Fibroblast of villous mesenchyme (primary cell): ENCODE data around the gene MINDY4. TPM values are rescaled to one million over a fixed set of nuclear protein-coding genes. Genes with fewer than 3 reads are reported as not detected.

Experiments
- DNase-seq: peaks from one replicate; pipeline ENCODE4 v3.0.0-alpha.2; 2010; ENCODE audit warnings: low read depth
- H3K4me3 ChIP-seq: 2 replicates; pipeline ENCODE4 v1.5.1; 2011; ENCODE audit warnings: low read depth, mild to moderate bottlenecking, low read length
- total RNA-seq: library from RNA; depleted of rRNA; stranded (reverse); fragments of >200 nt; gene quantifications from 2 replicates; pipeline ENCODE4 v1.2.3, GENCODE V29; 2012
- TF ChIP-seq, protein P1 (sequence below): IDR thresholded peaks from 2 replicates; pipeline ENCODE4 v1.5.1; 2012; ENCODE audit warnings: low read depth, mild to moderate bottlenecking, low read length; ENCODE audit not compliant: insufficient read depth

MINDY4 gene
- total RNA-seq, 1 donor: 17.3 TPM

DNA sequence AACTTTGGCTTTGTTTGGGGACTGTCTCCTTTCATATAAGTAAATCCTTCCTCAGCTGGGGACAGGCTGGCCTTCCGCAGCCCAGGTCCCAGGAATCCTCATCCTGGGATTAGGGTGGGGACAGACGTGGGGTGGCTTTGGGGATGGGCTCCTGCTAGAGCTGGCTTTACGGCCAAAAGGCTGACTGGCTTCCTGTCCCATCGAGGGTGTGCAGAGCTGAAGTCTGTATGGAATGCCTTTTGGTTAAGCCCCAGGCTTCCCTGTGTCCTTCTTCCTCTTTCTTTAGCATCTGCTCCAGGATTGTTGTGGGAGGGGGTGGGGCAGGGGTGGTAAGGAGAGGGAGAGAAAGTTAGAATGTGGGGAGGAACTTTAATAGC is 81.1 kb downstream of the MINDY4 start:
- DNase-seq: no peak
- TF ChIP-seq, protein P1, sequence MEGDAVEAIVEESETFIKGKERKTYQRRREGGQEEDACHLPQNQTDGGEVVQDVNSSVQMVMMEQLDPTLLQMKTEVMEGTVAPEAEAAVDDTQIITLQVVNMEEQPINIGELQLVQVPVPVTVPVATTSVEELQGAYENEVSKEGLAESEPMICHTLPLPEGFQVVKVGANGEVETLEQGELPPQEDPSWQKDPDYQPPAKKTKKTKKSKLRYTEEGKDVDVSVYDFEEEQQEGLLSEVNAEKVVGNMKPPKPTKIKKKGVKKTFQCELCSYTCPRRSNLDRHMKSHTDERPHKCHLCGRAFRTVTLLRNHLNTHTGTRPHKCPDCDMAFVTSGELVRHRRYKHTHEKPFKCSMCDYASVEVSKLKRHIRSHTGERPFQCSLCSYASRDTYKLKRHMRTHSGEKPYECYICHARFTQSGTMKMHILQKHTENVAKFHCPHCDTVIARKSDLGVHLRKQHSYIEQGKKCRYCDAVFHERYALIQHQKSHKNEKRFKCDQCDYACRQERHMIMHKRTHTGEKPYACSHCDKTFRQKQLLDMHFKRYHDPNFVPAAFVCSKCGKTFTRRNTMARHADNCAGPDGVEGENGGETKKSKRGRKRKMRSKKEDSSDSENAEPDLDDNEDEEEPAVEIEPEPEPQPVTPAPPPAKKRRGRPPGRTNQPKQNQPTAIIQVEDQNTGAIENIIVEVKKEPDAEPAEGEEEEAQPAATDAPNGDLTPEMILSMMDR: no peak
- H3K4me3 ChIP-seq: no peak overlapping the region

DNA sequence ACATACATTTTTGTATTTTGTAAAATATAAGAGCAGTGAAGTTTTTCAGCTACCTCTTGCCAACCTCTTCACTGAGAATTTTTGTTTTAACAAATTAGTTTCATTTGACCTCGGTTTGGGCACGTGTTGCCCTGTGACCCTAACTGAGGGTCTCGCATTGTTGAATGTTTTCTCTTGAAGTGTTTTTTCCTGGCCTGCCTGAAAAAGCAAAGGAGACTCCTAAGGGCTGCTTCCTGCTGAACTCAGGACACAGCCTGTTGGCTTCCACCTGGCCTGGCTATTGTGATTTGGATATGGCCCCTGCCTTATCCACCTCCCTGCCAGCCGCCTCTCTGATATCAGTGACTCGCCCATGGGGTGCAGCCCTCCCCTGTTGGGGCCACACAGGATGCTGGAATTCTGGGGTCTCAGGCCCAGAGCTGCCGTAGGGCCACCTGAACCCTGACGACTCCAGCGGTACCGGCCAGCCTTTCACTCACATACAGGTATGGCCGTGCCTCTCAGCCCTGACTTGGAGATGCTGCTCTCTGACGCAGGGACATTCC is 81.6 kb downstream of the MINDY4 start:
- TF ChIP-seq, protein P1: no peak
- no peak for DNase-seq
- no peak overlapping the region for H3K4me3 ChIP-seq

GRCh38 chr7:30853576-30853975 is 82.4 kb downstream of the MINDY4 start:
- H3K4me3 ChIP-seq: no peak overlapping the region
- DNase-seq: no peak
- TF ChIP-seq, protein P1: no peak

GRCh38 chr7:30855936-30856335 is 84.7 kb downstream of the MINDY4 start:
- no peak for DNase-seq
- no peak overlapping the region for H3K4me3 ChIP-seq
- TF ChIP-seq, protein P1: no peak

DNA sequence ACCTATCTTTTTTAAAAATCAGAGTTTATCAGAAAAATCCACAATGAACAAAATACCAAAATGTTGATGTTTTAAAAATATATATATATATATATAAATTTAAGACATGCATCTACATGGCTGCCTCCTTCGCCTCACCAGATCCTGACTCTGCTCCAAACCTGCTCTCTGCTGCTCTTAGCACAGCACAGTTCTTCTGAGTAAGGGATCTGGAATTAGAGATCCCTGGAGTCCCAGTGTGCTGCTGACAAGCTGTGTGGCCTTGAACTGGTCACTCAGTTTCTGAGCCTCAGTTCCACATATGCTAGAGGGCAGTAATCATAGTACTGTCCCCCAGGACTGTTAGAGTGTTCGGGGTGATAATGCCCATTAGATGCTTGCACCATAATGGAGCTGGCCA is 87.4 kb downstream of the MINDY4 start:
- TF ChIP-seq, protein P1: no peak
- H3K4me3 ChIP-seq: no peak overlapping the region
- no peak for DNase-seq

DNA sequence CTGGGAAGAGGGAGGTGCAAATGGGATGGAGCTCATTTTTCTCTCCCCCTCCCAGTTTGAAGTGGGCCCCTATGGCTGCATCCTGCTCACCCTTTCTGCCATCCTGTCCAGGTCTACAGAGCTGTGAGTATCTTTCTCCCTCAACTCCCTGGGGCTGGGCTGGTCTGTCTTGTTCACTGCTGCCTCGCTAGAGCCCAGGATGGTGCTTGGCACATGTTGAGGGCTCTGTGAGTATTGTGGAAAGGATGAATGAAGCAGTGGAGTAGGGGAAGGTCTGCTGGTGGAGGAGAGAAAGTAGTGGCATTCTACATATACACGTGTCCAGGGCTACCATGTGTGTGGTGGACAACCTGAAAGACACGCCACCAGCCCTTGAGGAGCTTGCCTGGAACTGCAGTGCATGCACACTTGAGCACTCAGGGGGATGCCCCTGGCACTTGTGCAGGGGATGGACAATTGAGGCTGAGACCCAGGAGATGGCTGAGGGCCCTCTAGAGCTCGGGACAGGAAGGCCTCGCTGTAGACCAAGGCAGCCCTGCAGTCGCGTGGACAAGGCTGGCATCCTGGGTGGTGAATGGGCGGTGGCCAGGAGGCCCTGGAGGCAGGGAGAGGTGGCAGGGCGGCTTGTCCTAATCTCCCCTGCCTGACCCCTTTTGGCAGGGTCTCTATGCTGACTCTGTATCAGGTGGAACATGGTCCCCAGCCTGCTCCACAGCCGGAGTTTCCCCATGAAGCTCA is 88.2 kb downstream of the MINDY4 start:
- no peak overlapping the region for H3K4me3 ChIP-seq
- DNase-seq: no peak
- TF ChIP-seq, protein P1: no peak

DNA sequence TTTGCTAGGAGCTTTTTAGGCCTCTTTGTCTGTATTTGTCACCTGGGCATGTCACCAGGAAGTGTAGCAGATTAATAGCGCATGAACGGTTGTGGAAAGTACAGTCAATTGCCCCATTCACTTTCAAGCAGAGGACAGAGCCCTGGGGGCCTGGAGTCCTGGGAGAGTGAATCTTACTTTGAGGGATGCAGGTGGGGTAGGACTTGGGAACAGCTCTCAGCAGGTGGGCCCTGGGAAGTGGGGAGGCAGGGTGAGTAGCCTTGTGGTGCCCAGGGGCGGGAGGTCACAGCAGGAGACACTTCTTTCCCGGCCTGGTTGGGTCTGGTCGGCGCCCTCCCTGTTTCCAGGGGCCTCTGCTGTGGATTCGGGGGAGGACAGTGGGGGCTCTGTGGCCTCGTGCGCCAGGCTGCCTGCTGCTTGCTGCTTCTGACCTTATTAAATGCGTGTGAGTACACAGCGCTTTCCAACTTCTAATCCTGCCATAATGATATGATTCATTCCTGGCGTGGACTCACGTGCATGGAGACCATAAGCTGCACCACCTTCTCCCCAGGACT is 88.8 kb downstream of the MINDY4 start:
- H3K4me3 ChIP-seq: no peak overlapping the region
- TF ChIP-seq, protein P1: no peak
- no peak for DNase-seq
